H1 (cell line): ENCODE results near the gene APC2. TPM values are rescaled to one million over a fixed set of nuclear protein-coding genes. Genes with fewer than 3 reads are reported as not detected.

Experiments used
- CTCF ChIA-PET: fragments of 300-600 bp; sonication (Branson Sonifier 250); formaldehyde crosslinking; loops from one replicate; lab custom pipeline; 2021; ENCODE audit not compliant: partially characterized antibody; lab: Charles Lee
- POLR2A ChIA-PET: fragments of 300-600 bp; sonication (Branson Sonifier 250); formaldehyde crosslinking; loops from one replicate; lab custom pipeline; 2021; ENCODE audit warnings: inconsistent platforms; ENCODE audit not compliant: partially characterized antibody; lab: Charles Lee
- DNase-seq, 2 experiments: peaks; one replicate each; pipeline versions ENCODE4 v3.0.0 to v3.0.0-alpha.2; 2010 to 2022; ENCODE audit warnings: low spot score in 2 of 2, low read depth in 1 of 2, mixed read lengths in 1 of 2
- FAIRE-seq: peaks from 2 replicates; lab custom pipeline; 2011; peaks lifted over from hg19 to GRCh38; lab: Jason Lieb, UNC
- H2AFZ ChIP-seq: 2 replicates; pipeline ENCODE4 v1.8.1; 2012; ENCODE audit warnings: low read length, inconsistent platforms
- H2AK5ac ChIP-seq: 2 replicates; pipeline ENCODE4 v1.6.1; 2013; ENCODE audit warnings: low read depth, low read length
- H2BK120ac ChIP-seq: replicated peaks from 2 replicates; pipeline ENCODE3; 2013; ENCODE audit warnings: low read depth, low read length, inconsistent platforms
- H2BK12ac ChIP-seq: 2 replicates; pipeline ENCODE4 v1.6.1; 2013; ENCODE audit warnings: low read depth, low read length
- H2BK15ac ChIP-seq: 2 replicates; pipeline ENCODE4 v1.6.1; 2013; ENCODE audit warnings: low read length
- H2BK20ac ChIP-seq: 2 replicates; pipeline ENCODE4 v1.6.1; 2013; ENCODE audit warnings: low read length
- H2BK5ac ChIP-seq: 2 replicates; pipeline ENCODE4 v1.6.1; 2013; ENCODE audit warnings: low read depth, low read length
- H3K14ac ChIP-seq: 2 replicates; pipeline ENCODE4 v1.6.1; 2013; ENCODE audit warnings: inconsistent platforms; ENCODE audit not compliant: insufficient read length
- H3K18ac ChIP-seq: 2 replicates; pipeline ENCODE4 v1.6.1; 2013; ENCODE audit warnings: low read length; ENCODE audit errors: extremely low read depth
- H3K23ac ChIP-seq: 2 replicates; pipeline ENCODE4 v1.6.1; 2013; ENCODE audit warnings: inconsistent platforms; ENCODE audit not compliant: insufficient read length
- H3K23me2 ChIP-seq: 2 replicates; pipeline ENCODE4 v1.6.1; 2013; ENCODE audit warnings: low read depth, low read length
- H3K27ac ChIP-seq: 2 replicates; pipeline ENCODE4 v1.6.1; 2011; ENCODE audit warnings: low read depth, low read length, inconsistent platforms
- H3K27me3 ChIP-seq, 4 experiments: replicated peaks in 1 of 4; 1 replicate in 1 of 4; 2 replicates in 3 of 4; pipeline versions ENCODE4 v1.6.1 to v1.8.1; 2011 to 2013; ENCODE audit warnings: low read length in 3 of 4, mild to moderate bottlenecking in 3 of 4, inconsistent platforms in 2 of 4, mixed read lengths in 2 of 4, moderate library complexity in 1 of 4; ENCODE audit not compliant: control insufficient read depth in 3 of 4, insufficient read depth in 3 of 4; ENCODE audit errors: extremely low read depth in 1 of 4
- H3K36me3 ChIP-seq, 4 experiments: 2 replicates each; pipeline versions ENCODE4 v1.6.1 to v1.8.1; 2011 to 2013; ENCODE audit warnings: mild to moderate bottlenecking in 4 of 4, low read length in 3 of 4, moderate library complexity in 2 of 4, control low read depth in 1 of 4, inconsistent platforms in 1 of 4; ENCODE audit not compliant: insufficient read depth in 4 of 4, control insufficient read depth in 2 of 4
- H3K4ac ChIP-seq: replicated peaks from 2 replicates; pipeline ENCODE3; 2013; ENCODE audit warnings: low read length, low read depth, mixed read lengths, inconsistent platforms; ENCODE audit not compliant: insufficient read length
- H3K4me1 ChIP-seq, 4 experiments: replicated peaks in 1 of 4; 1 replicate in 1 of 4; 2 replicates in 3 of 4; pipeline versions ENCODE4 v1.6.1 to v1.8.1; 2011 to 2013; ENCODE audit warnings: low read length in 3 of 4, inconsistent platforms in 2 of 4, mixed read lengths in 1 of 4; ENCODE audit not compliant: insufficient read depth in 4 of 4, control insufficient read depth in 3 of 4
- H3K4me2 ChIP-seq, 2 experiments: 2 replicates each; pipeline versions ENCODE4 v1.6.1 to v1.8.1; 2011 to 2013; ENCODE audit warnings: low read depth in 2 of 2, low read length in 2 of 2, control low read depth in 1 of 2, inconsistent platforms in 1 of 2, mild to moderate bottlenecking in 1 of 2; ENCODE audit not compliant: insufficient read depth in 1 of 2
- H3K4me3 ChIP-seq, 4 experiments: fragments of 200-600, 300-600 bp in 1 of 4; sonication (generic), shearing (Covaris generic), sonication (Bioruptor Twin) in 1 of 4; 2 replicates each; pipeline versions ENCODE4 v1.5.1 to v1.8.1; 2011 to 2016; ENCODE audit warnings: low read length in 4 of 4, low read depth in 3 of 4, control low read depth in 2 of 4, inconsistent platforms in 2 of 4, mild to moderate bottlenecking in 2 of 4, mixed read lengths in 1 of 4, moderate library complexity in 1 of 4; ENCODE audit not compliant: insufficient read depth in 2 of 4; ENCODE audit errors: extremely low read depth in 1 of 4
- H3K56ac ChIP-seq: replicated peaks from 2 replicates; pipeline ENCODE3; 2013; ENCODE audit warnings: low read depth, mild to moderate bottlenecking, mixed read lengths, low read length, inconsistent platforms; ENCODE audit not compliant: insufficient read length
- H3K79me1 ChIP-seq: 2 replicates; pipeline ENCODE4 v1.6.1; 2013; ENCODE audit warnings: low read depth, low read length, control low read depth
- H3K79me2 ChIP-seq, 2 experiments: 2 replicates each; pipeline versions ENCODE4 v1.6.1 to v1.8.1; 2012 to 2013; ENCODE audit warnings: low read length in 2 of 2, mild to moderate bottlenecking in 2 of 2, inconsistent platforms in 1 of 2; ENCODE audit not compliant: insufficient read depth in 2 of 2, control insufficient read depth in 1 of 2
- H3K9ac ChIP-seq, 4 experiments: replicated peaks in 1 of 4; 1 replicate in 1 of 4; 2 replicates in 3 of 4; pipeline versions ENCODE4 v1.6.1 to v1.8.1; 2011 to 2013; ENCODE audit warnings: low read depth in 3 of 4, low read length in 3 of 4, control low read depth in 2 of 4, mild to moderate bottlenecking in 2 of 4, moderate library complexity in 2 of 4, inconsistent platforms in 1 of 4; ENCODE audit errors: extremely low read depth in 1 of 4
- H3K9me3 ChIP-seq, 2 experiments: 2 replicates each; pipeline versions ENCODE4 v1.6.1 to v1.8.1; 2012 to 2013; ENCODE audit warnings: mild to moderate bottlenecking in 2 of 2, moderate library complexity in 2 of 2, control low read depth in 1 of 2, inconsistent platforms in 1 of 2, low read depth in 1 of 2, low read length in 1 of 2, mixed read lengths in 1 of 2; ENCODE audit not compliant: insufficient read depth in 2 of 2
- H4K20me1 ChIP-seq, 2 experiments: replicated peaks in 1 of 2; 2 replicates each; pipeline versions ENCODE3 to v1.8.1; 2011 to 2013; ENCODE audit warnings: inconsistent platforms in 2 of 2, low read length in 2 of 2, mild to moderate bottlenecking in 1 of 2; ENCODE audit not compliant: insufficient read depth in 2 of 2, control insufficient read depth in 1 of 2
- H4K5ac ChIP-seq: 2 replicates; pipeline ENCODE4 v1.6.1; 2013; ENCODE audit warnings: low read length, low read depth, mixed read lengths, inconsistent platforms; ENCODE audit not compliant: insufficient read length
- H4K8ac ChIP-seq: 2 replicates; pipeline ENCODE4 v1.8.0; 2013; ENCODE audit warnings: mild to moderate bottlenecking, moderate library complexity, low read length, inconsistent platforms; ENCODE audit not compliant: insufficient read depth; ENCODE audit errors: extremely low read depth
- H4K91ac ChIP-seq: replicated peaks from 2 replicates; pipeline ENCODE3; 2013; ENCODE audit warnings: low read length, mixed read lengths, inconsistent platforms; ENCODE audit not compliant: insufficient read length
- FOSL1 ChIP-seq: IDR thresholded peaks from 2 replicates; pipeline ENCODE4 v1.6.1; 2011; ENCODE audit warnings: mild to moderate bottlenecking, low read depth, low read length, moderate library complexity; ENCODE audit not compliant: insufficient read depth
- GTF2F1 ChIP-seq: IDR thresholded peaks from 2 replicates; pipeline ENCODE4 v1.6.1; 2012; ENCODE audit warnings: low read depth, low read length, improper control_type of control experiment, borderline replicate concordance
- NRF1 ChIP-seq: IDR thresholded peaks from 2 replicates; pipeline ENCODE4 v1.6.1; 2011; ENCODE audit warnings: mild to moderate bottlenecking, low read depth, low read length, improper control_type of control experiment
- RAD21 ChIP-seq, 2 experiments: IDR thresholded peaks in 1 of 2; conservative IDR thresholded peaks in 1 of 2; 2 replicates each; pipeline ENCODE4 v1.6.1; 2011; ENCODE audit warnings: low read depth in 2 of 2, low read length in 2 of 2, improper control_type of control experiment in 1 of 2, inconsistent platforms in 1 of 2, mild to moderate bottlenecking in 1 of 2, moderate library complexity in 1 of 2
- SP4 ChIP-seq: IDR thresholded peaks from 2 replicates; pipeline ENCODE4 v1.6.1; 2012; ENCODE audit warnings: low read length, inconsistent platforms
- ZNF274 ChIP-seq: IDR thresholded peaks from 2 replicates; pipeline ENCODE4 v1.7.0; 2012; ENCODE audit warnings: low read length, borderline replicate concordance; ENCODE audit errors: extremely low read depth
- WGBS, 2 experiments: shearing (Covaris generic) in 1 of 2; methylation state at CpG; one replicate each; pipeline versions ENCODE4 v1.1.6 to v1.1.7; 2013 to 2015; ENCODE audit warnings: low lambda C conversion rate in 2 of 2, mixed read lengths in 2 of 2, inconsistent platforms in 1 of 2, low coverage in 1 of 2, missing lambda C conversion rate in 1 of 2; ENCODE audit not compliant: insufficient replicate concordance in 2 of 2, insufficient coverage in 1 of 2, insufficient read length in 1 of 2; ENCODE audit errors: extremely low coverage in 1 of 2, missing lambda C conversion rate in 1 of 2; 5-methylcytosine and 5-hydroxymethylcytosine counted together
- polyA plus RNA-seq, 7 experiments: library from polyadenylated mRNA; depleted of rRNA in 3 of 7; stranded (reverse) in 5 of 7; unstranded in 2 of 7; fragments of >200 nt in 5 of 7; fragments of 200-250 nt in 2 of 7; gene quantifications; 1 replicate in 5 of 7; 2 replicates in 1 of 7; 4 replicates in 1 of 7; pipeline versions ENCODE4 v1.2.1 to v1.2.3, GENCODE V29; 2011 to 2013; ENCODE audit warnings: missing spikeins in 2 of 7, mixed read lengths in 2 of 7
- total RNA-seq: library from RNA; stranded (reverse); fragmentation: NEBNext Ultra II Directional; extraction: Animal tissue kit (Norgen Biotek cat#: 25700); gene quantifications from 2 replicates; pipeline ENCODE4 v1.2.1, GENCODE V29; 2021
- TF ChIP-seq, protein P1 (sequence below), 3 experiments: IDR thresholded peaks; 1 replicate in 2 of 3; 2 replicates in 1 of 3; pipeline versions ENCODE4 v1.5.1 to v1.6.1; 2011; ENCODE audit warnings: low read length in 3 of 3, mild to moderate bottlenecking in 3 of 3, inconsistent platforms in 2 of 3, low read depth in 1 of 3, moderate library complexity in 1 of 3; ENCODE audit not compliant: insufficient read depth in 1 of 3; ENCODE audit errors: control extremely low read depth in 1 of 3

The APC2 gene
- total and polyA plus RNA-seq, 2 of the 8 experiments (the other 6 are each of a cell fraction or from before 2014, with no cell fraction given): 1.3 to 4.1 TPM

GRCh38 chr19:1430246-1430645 is 19.7 kb upstream of the APC2 start:
- peaks cover 0 to 17% of the 10 kb centered on the region in 2 experiments; a peak in 1 of 4 replicates for H3K79me2 ChIP-seq
- CTCF ChIA-PET: interaction anchor here (1.5 kb wide), 1 partner anchor 9 kb away, joined by 4 read pairs; no protein-coding TSS in a partner anchor
- peaks cover 30 to 74% (median 66%) of the 10 kb centered on the region in 4 experiments for H3K36me3 ChIP-seq

More at GRCh38 chr19:1430246-1430645, 19.7 kb upstream of the APC2 start:
- H4K91ac ChIP-seq: no peak overlapping the region
- no peak overlapping the region for H3K4me2 ChIP-seq
- H3K23me2 ChIP-seq: no peaks in the 10 kb centered on the region
- peaks cover 19 to 32% of the 10 kb centered on the region in 2 experiments for H4K20me1 ChIP-seq
- H3K27me3 ChIP-seq: no peaks in the 10 kb centered on the region
- no peak for TF ChIP-seq RAD21 (IDR thresholded peaks at IDR 0.05 in 1 of 2, conservative IDR thresholded peaks at IDR 0.05 in 1 of 2; ENCODE audit: low read depth in 2 of 2, low read length in 2 of 2)
- TF ChIP-seq NRF1: no peak
- TF ChIP-seq ZNF274: no peak
- TF ChIP-seq FOSL1: no peak
- TF ChIP-seq SP4: no peak
- TF ChIP-seq, protein P1, sequence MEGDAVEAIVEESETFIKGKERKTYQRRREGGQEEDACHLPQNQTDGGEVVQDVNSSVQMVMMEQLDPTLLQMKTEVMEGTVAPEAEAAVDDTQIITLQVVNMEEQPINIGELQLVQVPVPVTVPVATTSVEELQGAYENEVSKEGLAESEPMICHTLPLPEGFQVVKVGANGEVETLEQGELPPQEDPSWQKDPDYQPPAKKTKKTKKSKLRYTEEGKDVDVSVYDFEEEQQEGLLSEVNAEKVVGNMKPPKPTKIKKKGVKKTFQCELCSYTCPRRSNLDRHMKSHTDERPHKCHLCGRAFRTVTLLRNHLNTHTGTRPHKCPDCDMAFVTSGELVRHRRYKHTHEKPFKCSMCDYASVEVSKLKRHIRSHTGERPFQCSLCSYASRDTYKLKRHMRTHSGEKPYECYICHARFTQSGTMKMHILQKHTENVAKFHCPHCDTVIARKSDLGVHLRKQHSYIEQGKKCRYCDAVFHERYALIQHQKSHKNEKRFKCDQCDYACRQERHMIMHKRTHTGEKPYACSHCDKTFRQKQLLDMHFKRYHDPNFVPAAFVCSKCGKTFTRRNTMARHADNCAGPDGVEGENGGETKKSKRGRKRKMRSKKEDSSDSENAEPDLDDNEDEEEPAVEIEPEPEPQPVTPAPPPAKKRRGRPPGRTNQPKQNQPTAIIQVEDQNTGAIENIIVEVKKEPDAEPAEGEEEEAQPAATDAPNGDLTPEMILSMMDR (IDR thresholded peaks at IDR 0.05; ENCODE audit: control extremely low read depth in 1 of 3, insufficient read depth in 1 of 3, low read depth in 1 of 3, low read length in 3 of 3): no peak
- no peak for TF ChIP-seq GTF2F1
- TF ChIP-seq, all 59 proteins: peak for 0
- no peak overlapping the region for H2BK20ac ChIP-seq
- H3K9me3 ChIP-seq: no peaks in the 10 kb centered on the region
- no peak overlapping the region for H3K14ac ChIP-seq
- 90% methylated on average over 11 of the region's 14 CpGs; no CpG with 5 or more reads in 1 of the 2 experiments for WGBS, 2 experiments
- no peak overlapping the region for H3K27ac ChIP-seq
- H2BK12ac ChIP-seq: no peak overlapping the region
- no peak overlapping the region for H3K18ac ChIP-seq
- no peak overlapping the region for H3K9ac ChIP-seq
- no peak overlapping the region for H2AK5ac ChIP-seq
- POLR2A ChIA-PET: interaction anchor here (0.8 to 1.8 kb wide), 4 partner anchors 12 to 98 kb away, joined by 3 to 5 read pairs (median 4); no protein-coding TSS in a partner anchor
- H3K4me1 ChIP-seq: no peaks in the 10 kb centered on the region
- H2BK15ac ChIP-seq: no peak overlapping the region
- no peak overlapping the region for H2AFZ ChIP-seq
- no peak overlapping the region for H3K56ac ChIP-seq
- H2BK5ac ChIP-seq: no peak overlapping the region
- H4K8ac ChIP-seq: no peak overlapping the region; the same call in 1 of the 2 replicates
- no peak overlapping the region for H3K4me3 ChIP-seq
- H2BK120ac ChIP-seq: no peak overlapping the region
- H3K79me1 ChIP-seq: peaks cover 5% of the 10 kb centered on the region; the same call in 1 of the 2 replicates
- no peak for FAIRE-seq
- no peak overlapping the region for H4K5ac ChIP-seq
- H3K23ac ChIP-seq: no peak overlapping the region
- no peak overlapping the region for H3K4ac ChIP-seq
- no peak for DNase-seq
